Activated CD8-positive, alpha-beta T cell treated with anti-CD3 and anti-CD28 coated beads for 36 hours (primary cell): ENCODE data around the gene SNRPA1. TPM values are rescaled to one million over a fixed set of nuclear protein-coding genes. Genes with fewer than 3 reads are reported as not detected.

Source experiments
- ATAC-seq: fragments of 200-7000 bp; cut with Tn5 transposase; one replicate; pipeline ENCODE4 v1.10.0; 2021; ENCODE audit warnings: mild to moderate bottlenecking, moderate library complexity
- CTCF ChIA-PET: fragments of 350-600 bp; sonication (Branson Sonifier 250); formaldehyde crosslinking; loops from one replicate; lab custom pipeline; 2021; ENCODE audit warnings: antibody characterized with exemption; lab: Charles Lee
- POLR2A ChIA-PET: fragments of 350-600 bp; sonication (Branson Sonifier 250); formaldehyde crosslinking; loops from one replicate; lab custom pipeline; 2021; ENCODE audit warnings: antibody characterized with exemption; lab: Charles Lee
- DNase-seq: peaks from one replicate; pipeline ENCODE4 v3.0.0-alpha.2; 2020
- H3K27ac Mint-ChIP-seq: one replicate; pipeline ENCODE4 v1.8.0; 2021; ENCODE audit warnings: mild to moderate bottlenecking, mixed read lengths
- H3K27me3 Mint-ChIP-seq: one replicate; pipeline ENCODE4 v1.8.0; 2021; ENCODE audit warnings: mixed read lengths
- H3K36me3 Mint-ChIP-seq: one replicate; pipeline ENCODE4 v1.8.0; 2021; ENCODE audit warnings: low read depth, mixed read lengths
- H3K4me1 Mint-ChIP-seq: one replicate; pipeline ENCODE4 v1.8.0; 2021; ENCODE audit warnings: low read depth, mixed read lengths
- H3K4me3 Mint-ChIP-seq: one replicate; pipeline ENCODE4 v1.8.0; 2021; ENCODE audit warnings: mild to moderate bottlenecking, moderate library complexity, mixed read lengths
- H3K9me3 Mint-ChIP-seq: one replicate; pipeline ENCODE4 v1.8.0; 2021; ENCODE audit warnings: mixed read lengths
- CTCF ChIP-seq: fragments of 200-600 bp; IDR thresholded peaks from one replicate; pipeline ENCODE4 v1.8.0; 2022; ENCODE audit warnings: antibody characterized with exemption, mild to moderate bottlenecking
- intact Hi-C: fragments of 100-400 bp; cut with micrococcal nuclease; formaldehyde crosslinking; loops from one replicate; pipeline ENCODE4 v1.10.0; 2022
- total RNA-seq, 2 experiments: library from RNA; stranded (reverse); gene quantifications; one replicate each; pipeline ENCODE4 v1.2.3, GENCODE V29; 2021

SNRPA1 gene
- total RNA-seq, 2 experiments from 2014 or later, result 243 to 249 TPM

- ChIA-PET CTCF (no interaction called here), POLR2A (no interaction called here)
- Mint-ChIP-seq H3K4me1 (no peaks in the 10 kb centered on the region), H3K27me3 (no peaks in the 10 kb centered on the region), H3K9me3 (no peaks in the 10 kb centered on the region), H3K36me3 (no peaks in the 10 kb centered on the region), H3K27ac (no peak overlapping the region), H3K4me3 (no peak overlapping the region)
- ATAC-seq (no peak), DNase-seq (no peak)
- intact Hi-C loops, result loop anchor here (10.0 kb wide), 1 partner anchor 168 kb away; no protein-coding TSS in a partner anchor
- no peak for TF ChIP-seq CTCF
These were observed 32.2 kb upstream of the SNRPA1 start for GRCh38 chr15:101327147-101327740.

GRCh38 chr15:101326462-101327146, 31.6 kb upstream of the SNRPA1 start:
- Mint-ChIP-seq H3K36me3 (no peaks in the 10 kb centered on the region), H3K9me3 (no peaks in the 10 kb centered on the region), H3K27ac (no peak overlapping the region), H3K27me3 (no peaks in the 10 kb centered on the region), H3K4me1 (no peaks in the 10 kb centered on the region), H3K4me3 (no peak overlapping the region)
- TF ChIP-seq CTCF, result no peak
- CTCF ChIA-PET, result no interaction called here
- POLR2A ChIA-PET, result no interaction called here
- intact Hi-C loops, result loop anchor here (10.0 kb wide), 1 partner anchor 168 kb away; no protein-coding TSS in a partner anchor
- ATAC-seq (no peak), DNase-seq (no peak)

GRCh38 chr15:101326026-101326315, 30.9 kb upstream of the SNRPA1 start:
- no peaks in the 10 kb centered on the region for H3K36me3 Mint-ChIP-seq
- ATAC-seq (no peak), DNase-seq (no peak)
- H3K27me3 Mint-ChIP-seq, result no peaks in the 10 kb centered on the region
- no peak for TF ChIP-seq CTCF
- ChIA-PET CTCF (no interaction called here), POLR2A (no interaction called here)
- intact Hi-C loops, result loop anchor here (10.0 kb wide), 1 partner anchor 169 kb away; no protein-coding TSS in a partner anchor
- H3K4me3 Mint-ChIP-seq, result no peak overlapping the region
- no peak overlapping the region for H3K27ac Mint-ChIP-seq
- H3K9me3 Mint-ChIP-seq, result no peaks in the 10 kb centered on the region
- H3K4me1 Mint-ChIP-seq, result peaks cover 4% of the 10 kb centered on the region

- no peak for TF ChIP-seq CTCF
- ATAC-seq, result no peak
- no peak overlapping the region for H3K4me3 Mint-ChIP-seq
- intact Hi-C loops, result loop anchor here (10.0 kb wide), 1 partner anchor 169 kb away; no protein-coding TSS in a partner anchor
- peaks cover 9% of the 10 kb centered on the region for H3K4me1 Mint-ChIP-seq
- H3K27ac Mint-ChIP-seq, result no peak overlapping the region
- H3K27me3 Mint-ChIP-seq, result no peaks in the 10 kb centered on the region
- ChIA-PET CTCF (no interaction called here), POLR2A (no interaction called here)
- H3K36me3 Mint-ChIP-seq, result no peaks in the 10 kb centered on the region
- DNase-seq, result no peak
- no peaks in the 10 kb centered on the region for H3K9me3 Mint-ChIP-seq
These were observed 30.4 kb upstream of the SNRPA1 start for GRCh38 chr15:101325263-101326025.
